ENCODE measurements around the gene C20orf204. TPM values are rescaled to one million over a fixed set of nuclear protein-coding genes. Genes with fewer than 3 reads are reported as not detected.

C20orf204 gene
- polyA plus RNA-seq, 1 donor = 0.95 TPM

DNA sequence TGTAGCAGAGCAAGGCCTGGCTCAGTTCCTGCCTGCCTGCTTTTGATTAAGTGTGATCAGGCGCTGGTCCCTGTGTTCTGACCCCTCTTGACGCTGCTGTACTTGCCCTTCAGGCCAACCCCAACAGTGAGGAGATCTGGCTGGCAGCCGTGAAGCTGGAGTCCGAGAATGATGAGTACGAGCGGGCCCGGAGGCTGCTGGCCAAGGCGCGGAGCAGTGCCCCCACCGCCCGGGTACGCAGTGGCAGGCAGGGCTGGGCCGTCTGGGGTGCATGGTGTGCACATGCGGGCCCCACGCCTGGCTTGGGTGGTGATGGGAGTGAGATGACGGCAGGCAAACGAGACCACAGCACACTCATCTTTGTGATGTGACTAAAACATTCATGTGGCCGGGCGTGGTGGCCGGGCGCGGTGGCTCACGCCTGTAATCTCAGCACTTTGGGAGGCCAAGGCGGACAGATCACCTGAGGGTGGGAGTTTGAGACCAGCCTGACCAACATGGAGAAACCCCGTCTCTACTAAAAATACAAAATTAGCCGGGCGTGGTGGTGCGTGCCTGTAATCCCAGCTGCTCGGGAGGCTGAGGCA, 10.1 kb upstream of the C20orf204 start:
- DNase-seq = no peak

DNA sequence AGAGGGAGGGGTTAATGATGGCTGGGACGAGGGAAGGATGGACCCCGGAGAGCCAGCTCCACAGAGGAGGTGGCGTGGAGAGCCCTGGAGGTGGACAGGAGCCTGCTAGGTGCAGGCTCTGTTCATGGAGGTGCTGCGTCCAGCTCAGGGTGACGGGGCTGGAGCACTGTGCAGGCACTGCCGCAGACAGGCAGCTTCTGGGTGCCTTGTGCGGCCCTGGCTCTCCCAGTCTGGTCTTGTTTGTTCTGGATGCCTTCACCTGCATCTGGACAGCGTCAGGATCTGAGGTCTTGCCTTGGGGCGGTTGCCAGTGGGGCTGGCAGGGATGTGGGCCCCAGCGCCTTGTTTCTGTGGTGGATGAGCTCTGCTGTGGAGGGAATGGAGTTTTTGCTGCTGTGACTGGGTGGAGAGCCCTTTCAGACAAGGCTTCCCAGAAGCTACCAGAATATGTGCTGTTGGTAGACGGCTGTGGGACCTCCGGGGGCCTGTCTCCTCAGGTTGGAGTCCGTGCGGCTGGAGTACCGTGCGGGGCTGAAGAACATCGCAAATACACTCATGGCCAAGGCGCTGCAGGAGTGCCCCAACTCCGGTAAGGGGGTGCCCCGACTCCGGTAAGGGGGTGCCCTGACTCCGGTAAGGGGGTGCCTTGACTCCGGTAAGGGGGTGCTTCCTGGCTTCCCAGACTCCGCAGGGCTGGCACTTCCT, 7.8 kb upstream of the C20orf204 start:
- no peak for DNase-seq

DNA sequence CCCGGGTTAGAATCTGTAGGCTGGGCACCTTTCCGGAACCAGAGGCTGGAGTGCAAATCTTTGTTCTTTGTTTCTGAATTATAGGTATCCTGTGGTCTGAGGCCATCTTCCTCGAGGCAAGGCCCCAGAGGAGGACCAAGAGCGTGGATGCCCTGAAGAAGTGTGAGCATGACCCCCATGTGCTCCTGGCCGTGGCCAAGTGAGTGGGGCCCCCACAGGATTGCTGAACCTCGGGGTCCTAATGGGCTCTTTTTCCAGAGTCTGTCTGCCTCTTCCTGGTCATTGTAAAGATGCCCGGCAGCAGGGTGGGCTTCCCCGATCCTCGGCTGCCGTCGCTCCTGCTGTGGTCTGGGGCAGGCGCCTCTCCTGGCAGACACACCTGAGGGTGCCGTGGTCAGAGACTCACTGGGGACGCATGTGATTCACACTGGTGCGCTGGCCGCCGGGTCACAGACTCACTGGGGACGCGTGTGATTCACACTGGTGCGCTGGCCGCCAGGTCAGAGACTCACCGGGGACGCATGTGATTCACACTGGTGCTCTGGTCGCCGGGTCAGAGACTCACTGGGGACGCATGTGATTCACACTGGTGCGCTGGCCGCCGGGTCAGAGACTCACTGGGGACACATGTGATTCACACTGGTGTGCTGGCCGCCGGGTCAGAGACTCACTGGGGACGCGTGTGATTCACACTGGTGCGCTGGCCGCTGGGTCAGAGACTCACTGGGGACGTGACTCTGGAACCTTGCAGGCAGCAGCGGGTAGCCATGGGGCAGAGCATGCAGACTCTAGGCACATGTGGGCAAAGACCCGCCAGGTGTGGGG, 6.5 kb upstream of the C20orf204 start:
- no peak for DNase-seq

DNA sequence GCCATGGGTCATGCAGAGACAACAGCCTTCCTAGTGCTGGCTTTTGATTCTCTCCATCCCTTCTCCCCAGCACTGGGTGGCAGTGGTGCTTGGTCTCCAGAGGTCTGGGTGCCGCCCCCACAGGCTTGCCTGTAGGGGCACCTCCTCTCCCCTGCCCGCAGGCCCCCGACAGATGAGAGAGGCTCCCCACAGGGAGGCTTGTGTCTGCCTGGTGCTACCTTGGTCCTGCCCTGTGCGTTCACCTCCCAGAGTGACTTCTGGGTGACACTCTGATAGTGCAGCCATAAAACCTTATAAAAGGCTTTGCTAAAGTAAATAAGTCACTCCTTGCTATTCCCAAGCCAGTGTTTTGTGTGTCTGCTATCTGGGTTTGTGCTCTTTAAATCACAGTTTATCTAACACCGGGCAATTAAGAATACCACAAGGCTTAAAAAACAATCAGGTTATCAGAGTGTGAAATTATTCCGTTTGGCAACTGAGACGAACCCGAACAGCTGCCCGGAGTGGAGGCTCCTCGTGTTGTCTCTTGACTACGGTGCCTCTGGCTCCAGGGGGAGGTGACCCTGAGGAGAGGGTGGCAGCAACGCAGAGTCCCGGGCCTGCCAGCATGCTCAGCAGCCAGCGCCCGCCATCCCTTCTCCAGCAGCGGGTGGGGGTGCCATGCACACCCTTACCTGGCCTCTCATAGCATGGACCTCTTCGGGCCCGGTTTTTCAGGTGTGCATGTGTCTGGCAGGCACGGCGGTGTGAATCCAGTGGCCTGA, 5.4 kb upstream of the C20orf204 start:
- no peak for DNase-seq

DNA sequence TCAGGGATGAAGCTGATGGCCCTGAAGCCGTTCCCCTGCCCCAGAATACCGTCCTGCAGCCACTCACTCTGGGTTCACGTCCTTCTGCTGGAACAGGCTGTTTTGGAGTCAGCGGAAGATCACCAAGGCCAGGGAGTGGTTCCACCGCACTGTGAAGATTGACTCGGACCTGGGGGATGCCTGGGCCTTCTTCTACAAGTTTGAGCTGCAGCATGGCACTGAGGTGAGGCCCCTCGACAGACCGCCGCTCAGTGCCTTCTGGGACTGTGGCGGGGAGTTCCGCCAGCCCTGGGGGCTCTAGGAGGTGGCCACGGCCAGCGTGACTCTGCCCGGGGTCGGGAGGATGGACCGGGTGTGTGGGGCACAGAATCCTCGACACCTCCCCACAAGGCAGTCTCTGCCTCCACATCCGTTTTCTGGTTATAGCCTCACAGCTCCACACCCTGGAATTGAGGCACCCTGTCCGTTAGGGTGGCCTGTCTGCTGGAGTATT, 4.1 kb upstream of the C20orf204 start:
- DNase-seq = no peak

DNA sequence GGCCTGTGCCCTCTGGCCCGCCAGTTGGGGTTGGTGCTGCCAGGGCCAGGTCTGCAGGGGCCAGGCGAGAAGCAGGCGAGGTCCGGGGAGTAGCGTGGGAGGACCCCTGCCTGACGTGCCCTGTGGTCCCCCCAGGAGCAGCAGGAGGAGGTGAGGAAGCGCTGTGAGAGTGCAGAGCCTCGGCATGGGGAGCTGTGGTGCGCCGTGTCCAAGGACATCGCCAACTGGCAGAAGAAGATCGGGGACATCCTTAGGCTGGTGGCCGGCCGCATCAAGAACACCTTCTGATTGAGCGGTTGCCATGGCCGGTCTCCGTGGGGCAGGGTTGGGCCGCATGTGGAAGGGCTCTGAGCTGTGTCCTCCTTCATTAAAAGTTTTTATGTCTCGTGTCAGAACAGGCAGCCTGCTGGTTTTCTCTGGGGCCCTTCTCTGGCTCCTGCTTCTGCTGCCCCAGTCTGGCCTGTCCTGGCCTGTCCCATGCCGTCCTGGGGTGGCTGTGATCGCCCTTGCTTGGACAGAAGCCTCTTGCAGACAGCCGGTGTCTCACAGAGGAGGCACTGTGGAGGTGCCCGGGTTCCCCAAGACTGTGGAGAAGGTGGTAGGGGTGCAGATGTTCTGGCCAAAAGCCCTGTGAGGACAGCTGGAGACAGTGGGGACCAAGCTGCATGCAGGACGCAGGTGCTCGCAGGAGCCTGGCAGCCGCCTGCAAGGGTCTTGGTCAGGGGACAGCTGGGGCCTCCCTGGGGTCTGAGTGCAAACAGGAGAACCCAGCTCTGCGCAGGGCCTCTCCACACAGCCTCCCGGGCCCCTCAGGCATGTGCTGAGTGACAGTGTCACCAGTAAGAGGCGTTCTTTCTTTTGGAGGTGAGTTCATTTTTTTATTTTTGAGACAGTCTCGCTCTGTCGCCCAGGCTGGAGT, 3.0 kb upstream of the C20orf204 start:
- DNase-seq = no peak

DNA sequence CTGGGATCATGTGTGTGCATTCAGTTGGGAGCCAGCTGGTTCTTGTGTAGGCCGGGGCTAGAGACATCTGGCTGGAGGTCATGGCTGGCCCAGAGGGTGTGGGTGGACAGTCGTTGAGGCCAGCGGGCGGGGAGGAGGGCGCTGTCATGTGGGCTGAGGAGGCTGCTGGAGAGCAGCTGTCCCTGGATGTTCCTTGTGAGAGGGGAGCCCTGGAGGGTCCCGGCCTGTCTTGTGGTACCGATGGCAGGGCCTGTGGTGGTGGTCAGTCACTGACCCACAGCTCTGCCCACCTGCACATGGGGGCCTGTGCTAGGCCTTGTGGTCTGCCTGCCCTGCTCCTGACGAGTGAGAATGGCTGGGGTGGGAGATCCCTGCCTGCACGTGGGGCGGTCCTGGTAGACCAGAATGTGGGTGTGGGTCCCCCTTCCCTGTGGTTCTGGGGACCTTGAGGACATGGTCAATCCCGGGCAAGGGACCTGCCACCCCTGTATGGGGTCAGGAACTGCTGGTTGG, 1.9 kb upstream of the C20orf204 start:
- no peak for DNase-seq

DNA sequence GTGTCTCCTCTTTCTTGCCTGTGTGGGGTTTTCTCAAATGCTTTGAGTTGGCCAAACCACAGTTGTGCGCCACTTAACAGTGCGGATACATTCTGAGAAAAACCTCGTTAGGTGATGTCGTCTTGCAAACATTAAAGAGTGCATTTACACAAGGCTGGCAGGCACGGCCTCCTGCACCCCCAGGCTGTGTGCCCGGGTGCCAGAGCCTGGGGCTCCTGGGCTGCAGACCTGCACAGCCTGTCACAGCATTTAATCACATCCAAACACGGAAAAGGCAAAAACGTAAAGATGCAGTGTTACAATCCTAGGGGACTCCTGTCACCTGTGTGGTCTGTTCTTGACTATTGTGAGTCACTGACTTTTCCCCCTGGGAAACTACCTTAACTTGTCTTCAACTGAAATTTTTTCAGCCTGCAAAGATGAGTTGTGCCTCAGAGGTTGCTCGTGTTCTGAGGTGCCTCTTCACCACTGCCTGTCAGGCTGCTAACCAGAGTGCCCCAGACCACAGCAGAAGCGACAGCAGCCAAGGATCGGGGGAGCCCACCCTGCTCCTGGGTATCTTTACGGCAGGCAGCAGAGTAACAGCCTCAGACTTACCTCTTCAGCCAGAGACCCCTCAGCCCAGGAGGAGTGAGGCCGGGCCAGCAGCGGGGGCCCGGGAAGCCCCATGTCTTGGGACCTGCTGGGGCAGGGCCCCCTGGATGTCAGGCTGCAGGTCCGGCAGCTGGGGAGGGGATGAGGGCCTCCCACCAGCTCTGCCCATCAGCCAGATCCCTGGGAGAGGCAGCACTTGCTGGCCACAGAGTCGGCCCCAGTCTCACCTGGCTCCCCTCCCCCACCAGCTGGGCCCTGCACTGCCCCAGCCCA, 683 bp upstream of the C20orf204 start:
- no peak for DNase-seq

DNA sequence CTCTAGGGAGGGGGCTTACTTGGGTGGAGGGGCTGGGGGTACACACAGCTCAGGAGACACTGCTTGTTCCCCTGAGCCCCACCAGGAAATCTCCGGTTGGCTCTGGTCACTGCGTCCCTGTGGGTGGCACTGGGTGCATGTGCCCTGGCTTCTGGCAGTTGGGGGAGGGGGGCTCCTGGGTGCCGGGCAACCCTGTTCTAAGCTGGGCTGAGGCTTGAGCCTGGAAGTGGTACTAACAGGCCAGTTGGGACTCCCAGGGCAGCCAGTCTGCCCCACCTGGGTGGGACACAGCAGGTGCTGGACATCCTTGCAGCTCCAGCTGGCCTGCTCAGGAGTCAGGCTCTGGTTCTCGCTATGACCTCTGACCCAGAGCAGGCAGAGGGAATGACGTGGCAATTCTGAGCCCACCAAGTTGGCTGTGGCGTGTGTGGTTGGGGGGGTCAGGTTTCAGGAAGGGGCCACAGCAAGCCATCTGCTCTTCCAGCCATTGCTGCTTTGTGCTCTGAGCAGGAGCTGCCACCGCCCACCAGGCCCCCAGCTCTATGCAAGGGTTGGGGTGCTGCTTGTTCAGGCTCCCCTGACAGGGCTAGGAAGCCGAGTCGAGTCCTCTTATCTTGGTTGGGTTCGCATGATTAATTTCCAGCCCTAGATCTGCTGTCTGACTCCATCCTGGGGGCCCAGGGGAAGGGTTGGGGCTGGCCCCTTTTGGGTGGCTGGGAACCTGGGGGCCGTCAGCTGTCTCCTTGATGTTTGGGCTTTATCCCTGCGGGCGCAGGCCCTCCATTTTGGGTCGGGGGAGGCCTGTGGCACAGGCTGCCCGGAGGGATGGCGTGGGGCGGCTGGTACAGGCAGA, 590 bp downstream of the C20orf204 start:
- DNase-seq = no peak

DNA sequence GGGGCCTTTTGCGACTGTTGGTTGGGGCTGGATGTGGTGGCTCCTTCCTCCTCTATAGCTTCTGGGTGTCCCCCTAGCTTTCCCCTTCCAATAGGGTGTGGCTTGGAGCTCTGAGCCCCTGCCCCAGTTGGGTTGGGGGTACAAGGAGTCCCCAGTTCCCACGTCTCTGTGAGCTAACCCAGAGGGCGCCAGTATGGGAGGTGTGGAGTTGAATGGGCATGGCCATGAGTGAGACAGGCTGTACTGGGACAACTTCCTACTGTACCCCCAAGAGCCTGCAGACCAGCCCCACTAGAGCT, 1.2 kb downstream of the C20orf204 start:
- DNase-seq = no peak

DNA sequence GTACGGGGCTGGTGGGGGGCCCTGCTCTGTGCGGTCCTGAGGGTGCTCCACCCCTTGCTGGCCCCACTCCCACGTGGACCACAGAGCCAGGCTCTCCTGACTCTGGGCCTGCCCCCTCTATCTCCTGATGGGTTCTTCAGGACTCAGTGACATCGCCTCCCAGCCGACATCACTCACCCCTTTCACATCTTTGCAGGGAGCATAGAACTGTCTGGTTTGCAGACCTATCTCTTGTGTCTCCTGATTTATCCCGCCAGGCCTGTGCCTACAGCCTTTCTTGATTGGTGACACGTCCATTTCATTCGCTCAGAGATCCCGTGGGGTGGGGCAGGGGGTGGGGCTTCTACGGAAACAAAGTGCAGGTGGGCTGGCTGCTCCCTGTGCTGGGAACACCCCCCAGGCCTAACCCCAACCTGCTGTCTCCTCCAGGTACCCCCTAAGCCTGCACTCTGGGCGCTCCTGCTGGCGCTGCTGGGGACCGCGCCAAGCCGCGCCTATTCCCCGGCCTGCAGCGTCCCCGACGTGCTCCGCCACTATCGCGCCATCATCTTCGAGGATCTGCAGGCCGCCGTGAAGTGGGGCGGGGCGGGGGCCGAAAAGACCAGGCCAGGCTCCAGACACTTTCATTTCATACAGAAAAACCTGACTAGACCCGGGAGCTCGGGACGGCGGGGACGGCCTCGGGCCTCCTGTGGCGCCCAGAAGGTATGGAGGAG, 1.7 kb downstream of the C20orf204 start:
- DNase-seq = no peak

DNA sequence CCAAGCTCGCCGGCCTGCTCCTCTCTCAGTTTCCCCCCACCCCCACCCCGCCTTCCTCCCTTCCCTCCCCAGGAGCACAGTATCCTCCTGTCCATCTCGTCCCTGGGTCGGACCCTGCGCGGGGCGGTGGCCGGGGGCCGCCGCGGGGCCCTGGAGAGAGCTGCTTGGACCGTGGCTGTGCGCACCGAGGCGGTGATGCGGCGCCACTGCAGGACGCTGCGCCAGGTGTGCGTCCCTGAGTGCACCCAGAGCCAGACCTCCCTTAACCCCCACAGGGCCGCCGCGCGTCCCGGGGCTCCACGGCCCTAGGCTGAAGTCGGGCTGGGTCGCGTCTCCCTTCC, 2.2 kb downstream of the C20orf204 start:
- no peak for DNase-seq

DNA sequence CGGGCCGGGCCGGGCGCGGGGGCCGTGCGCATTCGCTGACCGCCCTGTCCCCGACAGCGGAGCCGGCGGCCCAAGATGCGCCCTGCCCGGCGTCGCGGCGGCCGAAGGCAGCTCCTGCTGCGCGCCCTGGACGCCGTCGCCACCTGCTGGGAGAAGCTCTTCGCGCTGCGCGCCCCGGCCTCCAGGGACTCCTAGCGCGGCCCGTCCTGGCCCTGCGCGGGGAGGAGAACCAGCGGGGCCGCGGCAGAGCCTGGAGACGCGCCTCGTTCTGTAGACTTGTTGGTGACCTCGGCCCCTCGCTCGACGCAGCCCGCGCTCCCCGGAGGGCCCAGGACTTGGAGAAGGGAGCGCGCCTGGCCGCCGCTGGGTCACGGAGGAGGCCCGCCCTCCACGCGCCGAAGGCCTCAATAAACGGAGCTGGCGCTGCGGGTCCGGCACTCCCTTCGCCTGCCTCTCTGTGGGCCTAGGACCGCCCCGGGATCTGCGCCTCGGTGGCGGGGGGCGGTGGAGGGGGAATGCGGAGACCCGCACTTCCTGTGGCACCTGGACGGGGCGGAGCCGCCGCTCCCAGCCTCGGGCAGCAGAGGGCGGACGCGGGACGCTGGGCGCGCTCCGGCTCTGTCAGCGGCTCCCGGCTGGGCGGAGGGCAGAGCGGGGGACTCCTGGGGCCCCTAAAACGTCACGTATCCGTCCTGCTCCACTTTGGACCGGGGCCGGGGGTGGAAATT, 2.7 kb downstream of the C20orf204 start:
- peak; percentile 80 for DNase-seq

DNA sequence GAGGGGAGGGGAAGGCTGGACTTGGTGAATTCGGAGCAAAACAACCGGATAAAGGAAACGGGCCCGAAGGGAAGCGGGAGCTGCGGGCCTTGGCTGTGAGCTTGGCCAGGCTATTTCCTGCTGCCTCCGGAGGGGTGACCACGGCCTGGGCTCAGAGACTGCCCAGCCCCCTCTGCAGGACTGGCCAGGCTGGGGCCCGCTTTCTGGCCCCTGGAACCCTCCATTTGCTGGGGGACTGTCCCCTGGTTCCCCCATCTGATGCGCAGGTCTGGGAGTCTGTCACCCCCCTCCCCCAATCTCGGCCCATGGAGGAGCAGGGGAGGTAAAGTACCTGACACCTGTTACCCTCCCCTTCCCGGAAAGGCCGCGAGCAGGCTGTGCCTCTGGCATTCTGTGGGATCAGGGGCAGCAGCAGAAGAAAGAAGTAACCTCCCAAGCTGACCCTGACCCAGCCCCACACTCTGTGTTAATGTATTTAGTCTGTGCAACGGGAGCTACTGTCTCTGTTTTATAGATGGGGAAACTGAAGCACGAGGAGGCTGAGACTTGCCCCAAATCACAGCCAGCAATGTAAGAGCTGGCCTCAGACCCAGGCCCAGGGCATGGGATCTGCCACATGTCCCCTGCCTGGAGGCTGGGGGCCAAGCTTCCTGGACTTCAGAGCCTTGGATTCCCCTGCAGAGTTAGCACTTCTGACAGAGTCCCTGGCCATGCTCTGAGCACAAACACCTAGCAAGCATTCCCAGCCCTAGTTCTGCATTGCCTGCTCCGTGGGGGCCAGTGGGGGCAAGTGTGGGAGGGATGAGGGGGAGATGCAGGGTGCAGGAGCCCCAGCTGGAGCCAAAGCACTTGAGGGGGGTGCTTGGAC, 3.5 kb downstream of the C20orf204 start:
- no peak for DNase-seq

DNA sequence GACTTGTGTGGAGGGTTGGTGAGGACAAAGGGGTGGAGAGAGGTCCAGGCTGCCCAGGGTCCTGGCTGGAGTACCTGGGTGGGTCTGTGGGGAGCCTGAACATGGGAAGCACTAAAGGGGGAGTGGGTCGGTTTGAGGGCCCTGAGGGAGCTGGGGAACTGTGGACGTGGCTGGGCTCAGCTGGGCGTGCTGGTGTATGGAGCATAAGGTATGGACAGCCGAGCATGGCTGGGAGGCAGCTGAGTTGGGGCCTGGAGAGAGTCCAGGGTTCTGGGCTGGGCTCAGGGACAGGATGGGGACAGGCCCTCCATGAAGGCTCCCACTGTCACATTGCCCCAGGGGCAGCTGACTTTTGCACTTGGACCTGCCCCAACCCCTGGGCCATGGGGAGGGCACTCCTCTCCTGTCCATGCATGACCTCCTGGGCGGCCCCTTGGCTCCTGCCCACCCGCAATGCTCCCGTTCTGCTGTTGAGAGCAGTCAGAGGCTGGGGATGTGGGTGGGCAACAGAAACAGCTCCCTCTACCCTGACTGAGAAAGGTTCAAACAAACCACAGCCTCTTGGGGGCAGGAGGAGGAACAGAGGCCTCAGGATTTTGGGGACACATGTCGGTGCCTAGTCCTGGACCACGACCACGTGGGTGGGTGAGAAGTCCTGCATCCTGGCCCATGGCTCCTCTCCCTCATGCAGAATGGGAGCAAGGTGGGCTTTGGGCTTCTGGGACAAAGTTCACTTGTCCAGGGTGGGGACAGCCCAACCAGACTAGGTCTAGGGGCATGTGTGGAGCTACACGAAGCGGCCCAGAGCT, 4.5 kb downstream of the C20orf204 start:
- DNase-seq = no peak

Data from left kidney (tissue), 2 donors.